Activated T-cell treated with anti-CD3 and anti-CD28 coated beads, Interleukin-2, amount 50 U/mL, for 48 hours (primary cell): Measurements from ENCODE around the gene CTAGE9.

Experiments
- DNase-seq, 2 experiments: peaks; one replicate each; pipeline ENCODE4 v3.0.0-alpha.2; 2020

The CTAGE9 gene

DNA sequence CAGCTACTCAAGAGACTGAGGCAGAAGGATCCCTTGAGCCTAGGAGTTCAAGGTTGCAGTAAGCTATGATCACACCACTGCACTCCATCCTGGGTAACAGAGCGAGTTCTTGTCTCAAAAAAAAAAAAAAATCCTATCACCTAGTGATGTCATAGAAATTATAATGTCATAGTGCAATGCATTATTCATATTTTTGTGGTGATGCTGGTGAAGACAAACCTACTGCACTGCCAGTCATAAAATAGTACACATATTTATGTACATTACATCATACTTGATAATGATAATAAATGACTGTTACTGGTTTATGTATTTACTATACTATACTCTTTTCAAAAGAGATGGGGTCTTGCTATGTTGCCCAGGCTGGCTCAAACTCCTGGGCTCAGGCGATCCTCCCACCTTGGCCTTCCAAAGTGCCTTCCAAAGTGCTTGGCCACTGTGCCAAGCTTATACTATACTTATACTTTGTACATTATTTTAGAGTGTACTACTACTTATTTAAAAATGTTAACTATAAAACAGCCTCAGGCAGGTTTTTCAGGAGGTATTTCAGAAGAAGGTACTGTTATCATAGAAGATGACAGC is 47.1 kb downstream of the CTAGE9 start:
- DNase-seq, result no peak

DNA sequence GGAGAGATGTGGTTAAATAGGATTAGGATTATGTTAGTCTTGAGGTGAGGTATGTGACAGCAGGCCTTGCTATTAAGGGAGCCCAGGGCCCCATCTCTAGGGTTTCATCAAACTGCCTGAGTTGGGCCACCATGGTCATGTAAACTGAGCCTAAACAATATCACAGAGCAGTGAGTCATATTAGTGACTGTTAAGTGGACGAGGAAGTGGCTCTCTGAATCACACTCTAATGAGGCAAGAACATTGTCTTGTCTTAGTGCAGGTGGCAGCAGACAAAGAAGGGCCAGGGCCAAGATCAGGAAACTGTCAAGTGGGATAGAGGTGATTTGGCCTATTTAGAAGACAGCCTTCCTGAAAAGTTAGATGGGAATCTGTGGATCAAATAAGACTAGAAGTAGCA is 50.6 kb downstream of the CTAGE9 start:
- DNase-seq, result no peak
